H1 (cell line): Measurements from ENCODE around the gene ARHGEF11. TPM values are rescaled to one million over a fixed set of nuclear protein-coding genes. Genes with fewer than 3 reads are reported as not detected.

Source experiments
- CTCF ChIA-PET: fragments of 300-600 bp; sonication (Branson Sonifier 250); formaldehyde crosslinking; loops from one replicate; lab custom pipeline; 2021; ENCODE audit not compliant: partially characterized antibody; lab: Charles Lee
- POLR2A ChIA-PET: fragments of 300-600 bp; sonication (Branson Sonifier 250); formaldehyde crosslinking; loops from one replicate; lab custom pipeline; 2021; ENCODE audit warnings: inconsistent platforms; ENCODE audit not compliant: partially characterized antibody; lab: Charles Lee
- DNase-seq, 2 experiments: peaks; one replicate each; pipeline versions ENCODE4 v3.0.0 to v3.0.0-alpha.2; 2010 to 2022; ENCODE audit warnings: low spot score in 2 of 2, low read depth in 1 of 2, mixed read lengths in 1 of 2
- FAIRE-seq: peaks from 2 replicates; lab custom pipeline; 2011; peaks lifted over from hg19 to GRCh38; lab: Jason Lieb, UNC
- H2AFZ ChIP-seq: 2 replicates; pipeline ENCODE4 v1.8.1; 2012; ENCODE audit warnings: low read length, inconsistent platforms
- H2AK5ac ChIP-seq: 2 replicates; pipeline ENCODE4 v1.6.1; 2013; ENCODE audit warnings: low read depth, low read length
- H2BK120ac ChIP-seq: replicated peaks from 2 replicates; pipeline ENCODE3; 2013; ENCODE audit warnings: low read depth, low read length, inconsistent platforms
- H2BK12ac ChIP-seq: 2 replicates; pipeline ENCODE4 v1.6.1; 2013; ENCODE audit warnings: low read depth, low read length
- H2BK15ac ChIP-seq: 2 replicates; pipeline ENCODE4 v1.6.1; 2013; ENCODE audit warnings: low read length
- H2BK20ac ChIP-seq: 2 replicates; pipeline ENCODE4 v1.6.1; 2013; ENCODE audit warnings: low read length
- H2BK5ac ChIP-seq: 2 replicates; pipeline ENCODE4 v1.6.1; 2013; ENCODE audit warnings: low read depth, low read length
- H3K14ac ChIP-seq: 2 replicates; pipeline ENCODE4 v1.6.1; 2013; ENCODE audit warnings: inconsistent platforms; ENCODE audit not compliant: insufficient read length
- H3K18ac ChIP-seq: 2 replicates; pipeline ENCODE4 v1.6.1; 2013; ENCODE audit warnings: low read length; ENCODE audit errors: extremely low read depth
- H3K23ac ChIP-seq: 2 replicates; pipeline ENCODE4 v1.6.1; 2013; ENCODE audit warnings: inconsistent platforms; ENCODE audit not compliant: insufficient read length
- H3K23me2 ChIP-seq: 2 replicates; pipeline ENCODE4 v1.6.1; 2013; ENCODE audit warnings: low read depth, low read length
- H3K27ac ChIP-seq: 2 replicates; pipeline ENCODE4 v1.6.1; 2011; ENCODE audit warnings: low read depth, low read length, inconsistent platforms
- H3K27me3 ChIP-seq, 4 experiments: replicated peaks in 1 of 4; 1 replicate in 1 of 4; 2 replicates in 3 of 4; pipeline versions ENCODE4 v1.6.1 to v1.8.1; 2011 to 2013; ENCODE audit warnings: low read length in 3 of 4, mild to moderate bottlenecking in 3 of 4, inconsistent platforms in 2 of 4, mixed read lengths in 2 of 4, moderate library complexity in 1 of 4; ENCODE audit not compliant: control insufficient read depth in 3 of 4, insufficient read depth in 3 of 4; ENCODE audit errors: extremely low read depth in 1 of 4
- H3K36me3 ChIP-seq, 4 experiments: 2 replicates each; pipeline versions ENCODE4 v1.6.1 to v1.8.1; 2011 to 2013; ENCODE audit warnings: mild to moderate bottlenecking in 4 of 4, low read length in 3 of 4, moderate library complexity in 2 of 4, control low read depth in 1 of 4, inconsistent platforms in 1 of 4; ENCODE audit not compliant: insufficient read depth in 4 of 4, control insufficient read depth in 2 of 4
- H3K4ac ChIP-seq: replicated peaks from 2 replicates; pipeline ENCODE3; 2013; ENCODE audit warnings: low read length, low read depth, mixed read lengths, inconsistent platforms; ENCODE audit not compliant: insufficient read length
- H3K4me1 ChIP-seq, 4 experiments: replicated peaks in 1 of 4; 1 replicate in 1 of 4; 2 replicates in 3 of 4; pipeline versions ENCODE4 v1.6.1 to v1.8.1; 2011 to 2013; ENCODE audit warnings: low read length in 3 of 4, inconsistent platforms in 2 of 4, mixed read lengths in 1 of 4; ENCODE audit not compliant: insufficient read depth in 4 of 4, control insufficient read depth in 3 of 4
- H3K4me2 ChIP-seq, 2 experiments: 2 replicates each; pipeline versions ENCODE4 v1.6.1 to v1.8.1; 2011 to 2013; ENCODE audit warnings: low read depth in 2 of 2, low read length in 2 of 2, control low read depth in 1 of 2, inconsistent platforms in 1 of 2, mild to moderate bottlenecking in 1 of 2; ENCODE audit not compliant: insufficient read depth in 1 of 2
- H3K4me3 ChIP-seq, 4 experiments: fragments of 200-600, 300-600 bp in 1 of 4; sonication (generic), shearing (Covaris generic), sonication (Bioruptor Twin) in 1 of 4; 2 replicates each; pipeline versions ENCODE4 v1.5.1 to v1.8.1; 2011 to 2016; ENCODE audit warnings: low read length in 4 of 4, low read depth in 3 of 4, control low read depth in 2 of 4, inconsistent platforms in 2 of 4, mild to moderate bottlenecking in 2 of 4, mixed read lengths in 1 of 4, moderate library complexity in 1 of 4; ENCODE audit not compliant: insufficient read depth in 2 of 4; ENCODE audit errors: extremely low read depth in 1 of 4
- H3K56ac ChIP-seq: replicated peaks from 2 replicates; pipeline ENCODE3; 2013; ENCODE audit warnings: low read depth, mild to moderate bottlenecking, mixed read lengths, low read length, inconsistent platforms; ENCODE audit not compliant: insufficient read length
- H3K79me1 ChIP-seq: 2 replicates; pipeline ENCODE4 v1.6.1; 2013; ENCODE audit warnings: low read depth, low read length, control low read depth
- H3K79me2 ChIP-seq, 2 experiments: 2 replicates each; pipeline versions ENCODE4 v1.6.1 to v1.8.1; 2012 to 2013; ENCODE audit warnings: low read length in 2 of 2, mild to moderate bottlenecking in 2 of 2, inconsistent platforms in 1 of 2; ENCODE audit not compliant: insufficient read depth in 2 of 2, control insufficient read depth in 1 of 2
- H3K9ac ChIP-seq, 4 experiments: replicated peaks in 1 of 4; 1 replicate in 1 of 4; 2 replicates in 3 of 4; pipeline versions ENCODE4 v1.6.1 to v1.8.1; 2011 to 2013; ENCODE audit warnings: low read depth in 3 of 4, low read length in 3 of 4, control low read depth in 2 of 4, mild to moderate bottlenecking in 2 of 4, moderate library complexity in 2 of 4, inconsistent platforms in 1 of 4; ENCODE audit errors: extremely low read depth in 1 of 4
- H3K9me3 ChIP-seq, 2 experiments: 2 replicates each; pipeline versions ENCODE4 v1.6.1 to v1.8.1; 2012 to 2013; ENCODE audit warnings: mild to moderate bottlenecking in 2 of 2, moderate library complexity in 2 of 2, control low read depth in 1 of 2, inconsistent platforms in 1 of 2, low read depth in 1 of 2, low read length in 1 of 2, mixed read lengths in 1 of 2; ENCODE audit not compliant: insufficient read depth in 2 of 2
- H4K20me1 ChIP-seq, 2 experiments: replicated peaks in 1 of 2; 2 replicates each; pipeline versions ENCODE3 to v1.8.1; 2011 to 2013; ENCODE audit warnings: inconsistent platforms in 2 of 2, low read length in 2 of 2, mild to moderate bottlenecking in 1 of 2; ENCODE audit not compliant: insufficient read depth in 2 of 2, control insufficient read depth in 1 of 2
- H4K5ac ChIP-seq: 2 replicates; pipeline ENCODE4 v1.6.1; 2013; ENCODE audit warnings: low read length, low read depth, mixed read lengths, inconsistent platforms; ENCODE audit not compliant: insufficient read length
- H4K8ac ChIP-seq: 2 replicates; pipeline ENCODE4 v1.8.0; 2013; ENCODE audit warnings: mild to moderate bottlenecking, moderate library complexity, low read length, inconsistent platforms; ENCODE audit not compliant: insufficient read depth; ENCODE audit errors: extremely low read depth
- H4K91ac ChIP-seq: replicated peaks from 2 replicates; pipeline ENCODE3; 2013; ENCODE audit warnings: low read length, mixed read lengths, inconsistent platforms; ENCODE audit not compliant: insufficient read length
- RFX5 ChIP-seq: IDR thresholded peaks from 2 replicates; pipeline ENCODE4 v1.6.1; 2011; ENCODE audit warnings: low read depth, low read length, improper control_type of control experiment, borderline replicate concordance
- YY1 ChIP-seq: IDR thresholded peaks from 2 replicates; pipeline ENCODE4 v1.6.1; 2011; ENCODE audit warnings: low read depth, mild to moderate bottlenecking, low read length
- WGBS, 2 experiments: shearing (Covaris generic) in 1 of 2; methylation state at CpG; one replicate each; pipeline versions ENCODE4 v1.1.6 to v1.1.7; 2013 to 2015; ENCODE audit warnings: low lambda C conversion rate in 2 of 2, mixed read lengths in 2 of 2, inconsistent platforms in 1 of 2, low coverage in 1 of 2, missing lambda C conversion rate in 1 of 2; ENCODE audit not compliant: insufficient replicate concordance in 2 of 2, insufficient coverage in 1 of 2, insufficient read length in 1 of 2; ENCODE audit errors: extremely low coverage in 1 of 2, missing lambda C conversion rate in 1 of 2; 5-methylcytosine and 5-hydroxymethylcytosine counted together
- polyA plus RNA-seq, 7 experiments: library from polyadenylated mRNA; depleted of rRNA in 3 of 7; stranded (reverse) in 5 of 7; unstranded in 2 of 7; fragments of >200 nt in 5 of 7; fragments of 200-250 nt in 2 of 7; gene quantifications; 1 replicate in 5 of 7; 2 replicates in 1 of 7; 4 replicates in 1 of 7; pipeline versions ENCODE4 v1.2.1 to v1.2.3, GENCODE V29; 2011 to 2013; ENCODE audit warnings: missing spikeins in 2 of 7, mixed read lengths in 2 of 7
- total RNA-seq: library from RNA; stranded (reverse); fragmentation: NEBNext Ultra II Directional; extraction: Animal tissue kit (Norgen Biotek cat#: 25700); gene quantifications from 2 replicates; pipeline ENCODE4 v1.2.1, GENCODE V29; 2021

ARHGEF11 gene
- total and polyA plus RNA-seq, 2 of the 8 experiments (the other 6 are each of a cell fraction or from before 2014, with no cell fraction given), result 19.9 to 33.1 TPM

- Histone ChIP-seq H3K4me3 (no peak overlapping the region), H3K23me2 (no peaks in the 10 kb centered on the region), H4K20me1 (peaks cover 4 to 16% of the 10 kb centered on the region in 2 experiments), H2AK5ac (no peak overlapping the region), H3K14ac (no peak overlapping the region), H4K8ac (no peak overlapping the region), H3K79me2 (peaks cover 6 to 66% of the 10 kb centered on the region in 2 experiments; a peak in 3 of 4 replicates), H3K27me3 (no peaks in the 10 kb centered on the region), H2AFZ (no peak overlapping the region), H3K79me1 (peaks cover 7% of the 10 kb centered on the region), H3K23ac (no peak overlapping the region), H4K91ac (no peak overlapping the region), H2BK20ac (no peak overlapping the region), H3K36me3 (no peaks in the 10 kb centered on the region), H3K4me2 (no peak overlapping the region), H4K5ac (no peak overlapping the region), H2BK5ac (no peak overlapping the region), H2BK15ac (no peak overlapping the region), H3K9ac (no peak overlapping the region)
- WGBS, 2 experiments, result 87% methylated on average over 5 of the region's 5 CpGs; no CpG with 5 or more reads in 1 of the 2 experiments
- DNase-seq, result peak in 1 of 2 experiments; percentile 27
- POLR2A ChIA-PET, result interaction anchor here (1.3 kb wide), 1 partner anchor 38 kb away, joined by 3 read pairs; no protein-coding TSS in a partner anchor
- TF ChIP-seq RFX5 (no peak), YY1 (no peak)
- TF ChIP-seq, all 59 proteins: peak for 0
- H3K4ac ChIP-seq, result no peak overlapping the region
- H2BK120ac ChIP-seq, result no peak overlapping the region
- no peaks in the 10 kb centered on the region for H3K9me3 ChIP-seq
- no peak overlapping the region for H3K56ac ChIP-seq
- no peak overlapping the region for H3K27ac ChIP-seq
- CTCF ChIA-PET, result interaction anchor here (0.6 to 1.5 kb wide), 5 partner anchors 51 to 618 kb away, joined by 3 to 4 read pairs (median 3); no protein-coding TSS in a partner anchor
- FAIRE-seq, result no peak
- peaks cover 4 to 24% (median 18%) of the 10 kb centered on the region in 4 experiments; a peak in 5 of 7 replicates for H3K4me1 ChIP-seq
- H2BK12ac ChIP-seq, result no peak overlapping the region
- no peak overlapping the region for H3K18ac ChIP-seq
Measured at GRCh38 chr1:157000686-157001085, 44.9 kb downstream of the ARHGEF11 start.
